DND-41 (cell line): Measurements from ENCODE around the gene RANBP3L.

Experiments used
- ATAC-seq: fragments of 200-7000 bp; cut with Tn5 transposase; 3 replicates; pipeline ENCODE4 v1.9.1; 2021; ENCODE audit warnings: low read depth; ENCODE audit not compliant: insufficient read depth
- DNase-seq: peaks from one replicate; pipeline ENCODE4 v3.0.0-alpha.2; 2020
- H2AFZ ChIP-seq: 2 replicates; pipeline ENCODE4 v1.6.0; 2012; ENCODE audit warnings: low read depth, low read length
- H3K27ac ChIP-seq: 2 replicates; pipeline ENCODE4 v1.5.1; 2012; ENCODE audit warnings: low read length, inconsistent platforms
- H3K27me3 ChIP-seq: fragments of 200-600 bp; sonication (generic); 2 replicates; pipeline ENCODE4 v1.6.0; 2012; ENCODE audit warnings: low read length, mild to moderate bottlenecking, inconsistent platforms; ENCODE audit not compliant: insufficient read depth, poor library complexity
- H3K36me3 ChIP-seq: 2 replicates; pipeline ENCODE4 v1.5.1; 2012; ENCODE audit warnings: low read length, inconsistent platforms; ENCODE audit not compliant: insufficient read depth
- H3K4me1 ChIP-seq: 2 replicates; pipeline ENCODE4 v1.5.1; 2012; ENCODE audit warnings: mild to moderate bottlenecking, low read length; ENCODE audit not compliant: insufficient read depth
- H3K4me2 ChIP-seq: 2 replicates; pipeline ENCODE4 v1.6.0; 2012; ENCODE audit warnings: mild to moderate bottlenecking, moderate library complexity, low read length, inconsistent platforms; ENCODE audit not compliant: insufficient read depth
- H3K4me3 ChIP-seq, 2 experiments: fragments of 200-600 bp in 1 of 2; shearing (Covaris generic) in 1 of 2; 2 replicates each; pipeline ENCODE4 v1.5.1; 2012 to 2016; ENCODE audit warnings: inconsistent platforms in 2 of 2, low read length in 2 of 2, mild to moderate bottlenecking in 2 of 2, low read depth in 1 of 2, moderate library complexity in 1 of 2
- H3K79me2 ChIP-seq: 2 replicates; pipeline ENCODE4 v1.6.0; 2012; ENCODE audit warnings: low read length, inconsistent platforms; ENCODE audit not compliant: insufficient read depth
- H3K9ac ChIP-seq: 2 replicates; pipeline ENCODE4 v1.6.0; 2012; ENCODE audit warnings: low read depth, mild to moderate bottlenecking, inconsistent platforms, low read length, moderate library complexity
- H3K9me3 ChIP-seq: 2 replicates; pipeline ENCODE4 v1.5.1; 2012; ENCODE audit warnings: low read length, moderate library complexity, mild to moderate bottlenecking, inconsistent platforms; ENCODE audit not compliant: insufficient read depth, severe bottlenecking
- H4K20me1 ChIP-seq: 2 replicates; pipeline ENCODE4 v1.6.0; 2012; ENCODE audit warnings: low read length; ENCODE audit not compliant: insufficient read depth
- CTCF ChIP-seq: IDR thresholded peaks from 2 replicates; pipeline ENCODE4 v1.5.1; 2012; ENCODE audit warnings: borderline replicate concordance, low read length, moderate library complexity, mild to moderate bottlenecking; ENCODE audit not compliant: poor library complexity, severe bottlenecking; ENCODE audit errors: extremely low read depth
- EZH2 ChIP-seq: IDR thresholded peaks from 3 replicates; pipeline ENCODE4 v1.6.1; 2012; ENCODE audit warnings: borderline replicate concordance, low read depth, mild to moderate bottlenecking, moderate library complexity, low read length, inconsistent platforms; ENCODE audit not compliant: severe bottlenecking

RANBP3L gene

GRCh38 chr5:36323926-36324781 lies 22.5 kb upstream of the RANBP3L start:
- DNase-seq = no peak
- H3K79me2 ChIP-seq = no peaks in the 10 kb centered on the region
- no peaks in the 10 kb centered on the region for H3K27me3 ChIP-seq
- H2AFZ ChIP-seq = no peak overlapping the region
- TF ChIP-seq EZH2 = no peak
- TF ChIP-seq CTCF = no peak
- no peak overlapping the region for H3K4me3 ChIP-seq
- ATAC-seq = no peak
- no peaks in the 10 kb centered on the region for H3K36me3 ChIP-seq
- H4K20me1 ChIP-seq = no peaks in the 10 kb centered on the region
- H3K9ac ChIP-seq = no peak overlapping the region
- H3K9me3 ChIP-seq = no peaks in the 10 kb centered on the region
- H3K4me1 ChIP-seq = no peaks in the 10 kb centered on the region
- no peak overlapping the region for H3K4me2 ChIP-seq
- no peak overlapping the region for H3K27ac ChIP-seq

GRCh38 chr5:36312953-36313672 lies 11.4 kb upstream of the RANBP3L start:
- H2AFZ ChIP-seq = no peak overlapping the region

DNA sequence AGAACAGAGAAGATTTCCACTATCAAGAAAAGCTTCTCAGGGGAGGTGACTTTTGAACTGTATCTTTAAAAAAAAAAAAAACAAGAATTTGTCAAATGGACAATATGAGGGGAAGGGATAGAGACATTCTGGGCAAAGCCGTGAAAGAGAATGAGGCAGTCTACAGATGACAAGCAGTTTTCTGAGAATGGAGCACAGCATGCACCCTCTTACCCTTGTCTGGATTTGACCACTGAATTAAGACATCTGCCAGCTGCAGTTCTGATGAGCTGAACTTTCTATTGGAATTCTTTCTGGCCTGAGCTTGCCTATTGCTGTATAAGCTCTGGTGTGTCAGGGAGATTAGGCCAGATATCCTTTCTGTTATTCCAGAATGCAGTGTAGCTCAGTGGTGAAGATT lies 10.3 kb upstream of the RANBP3L start:
- no peak for ATAC-seq
- H3K27me3 ChIP-seq = peaks cover 21% of the 10 kb centered on the region
- no peak overlapping the region for H3K4me2 ChIP-seq
- no peaks in the 10 kb centered on the region for H4K20me1 ChIP-seq
- no peak overlapping the region for H3K9ac ChIP-seq
- H3K4me1 ChIP-seq = no peaks in the 10 kb centered on the region
- no peak overlapping the region for H3K4me3 ChIP-seq
- no peak overlapping the region for H3K27ac ChIP-seq
- no peak overlapping the region for H2AFZ ChIP-seq
- no peaks in the 10 kb centered on the region for H3K9me3 ChIP-seq
- TF ChIP-seq CTCF (no peak), EZH2 (no peak)
- H3K36me3 ChIP-seq = no peaks in the 10 kb centered on the region
- H3K79me2 ChIP-seq = no peaks in the 10 kb centered on the region
- DNase-seq = no peak

More at GRCh38 chr5:36312953-36313672, 11.4 kb upstream of the RANBP3L start:
- Histone ChIP-seq H4K20me1 (no peaks in the 10 kb centered on the region), H3K27ac (no peak overlapping the region), H3K4me1 (no peaks in the 10 kb centered on the region), H3K4me2 (no peak overlapping the region), H3K27me3 (peaks cover 16% of the 10 kb centered on the region), H3K36me3 (no peaks in the 10 kb centered on the region), H3K9ac (no peak overlapping the region), H3K4me3 (no peak overlapping the region; a peak in 1 of 4 replicates), H3K9me3 (no peaks in the 10 kb centered on the region), H3K79me2 (no peaks in the 10 kb centered on the region)
- ATAC-seq (no peak), DNase-seq (no peak)
- TF ChIP-seq EZH2 = no peak
- TF ChIP-seq CTCF = no peak
